ENCODE measurements around the gene NOTCH2. TPM values are rescaled to one million over a fixed set of nuclear protein-coding genes. Genes with fewer than 3 reads are reported as not detected.
A peak's percentile ranks its signal among the peaks of the same experiment; 100 is the strongest.
"Not testable (repeated sequence)": the region's sequence is repeated elsewhere in the genome, so short reads cannot be mapped to it uniquely, and the experiment has no call there.

Gene NOTCH2
- total RNA-seq, 2 donors from 2014 or later, result 115 to 179 TPM

- H3K9me3 Mint-ChIP-seq; H3K4me1 Mint-ChIP-seq (ENCODE audit: low read depth in 2 of 2); H3K27me3 Mint-ChIP-seq; H3K4me3 Mint-ChIP-seq; H3K36me3 Mint-ChIP-seq; H3K27ac Mint-ChIP-seq; DNase-seq (ENCODE audit: low spot score); ATAC-seq: not testable (repeated sequence)
These were observed 29.7 kb upstream of the NOTCH2 start for GRCh38 chr1:120098986-120099759.

- not testable (repeated sequence) for H3K36me3 Mint-ChIP-seq; H3K4me3 Mint-ChIP-seq; H3K9me3 Mint-ChIP-seq; H3K4me1 Mint-ChIP-seq (ENCODE audit: low read depth in 2 of 2); DNase-seq (ENCODE audit: low spot score); H3K27me3 Mint-ChIP-seq; H3K27ac Mint-ChIP-seq; ATAC-seq
These were observed 27.6 kb upstream of the NOTCH2 start for GRCh38 chr1:120096981-120097545.

- not testable (repeated sequence) for H3K27me3 Mint-ChIP-seq; ATAC-seq; H3K36me3 Mint-ChIP-seq; H3K4me1 Mint-ChIP-seq (ENCODE audit: low read depth in 2 of 2); H3K4me3 Mint-ChIP-seq; H3K27ac Mint-ChIP-seq; H3K9me3 Mint-ChIP-seq; DNase-seq (ENCODE audit: low spot score)
These were observed 24.2 kb upstream of the NOTCH2 start for GRCh38 chr1:120093548-120094181.

GRCh38 chr1:120092232-120093218 is 23.1 kb upstream of the NOTCH2 start:
- DNase-seq (ENCODE audit: low spot score); H3K27me3 Mint-ChIP-seq; H3K4me1 Mint-ChIP-seq (ENCODE audit: low read depth in 2 of 2); ATAC-seq; H3K9me3 Mint-ChIP-seq; H3K27ac Mint-ChIP-seq; H3K36me3 Mint-ChIP-seq; H3K4me3 Mint-ChIP-seq: not testable (repeated sequence)

- H3K4me3 Mint-ChIP-seq; ATAC-seq; H3K4me1 Mint-ChIP-seq (ENCODE audit: low read depth in 2 of 2); H3K36me3 Mint-ChIP-seq; H3K9me3 Mint-ChIP-seq; DNase-seq (ENCODE audit: low spot score); H3K27ac Mint-ChIP-seq; H3K27me3 Mint-ChIP-seq: not testable (repeated sequence)
These were observed 21.4 kb upstream of the NOTCH2 start for GRCh38 chr1:120090830-120091229.

GRCh38 chr1:120087959-120088358 is 18.5 kb upstream of the NOTCH2 start:
- not testable (repeated sequence) for H3K27me3 Mint-ChIP-seq; H3K27ac Mint-ChIP-seq; DNase-seq (ENCODE audit: low spot score); H3K9me3 Mint-ChIP-seq; H3K36me3 Mint-ChIP-seq; H3K4me1 Mint-ChIP-seq (ENCODE audit: low read depth in 2 of 2)
- ATAC-seq, result peak; percentile 94 to 100
- H3K4me3 Mint-ChIP-seq, result peak overlapping the region; percentile 38

- not testable (repeated sequence) for H3K4me1 Mint-ChIP-seq (ENCODE audit: low read depth in 2 of 2); DNase-seq (ENCODE audit: low spot score); H3K4me3 Mint-ChIP-seq; ATAC-seq; H3K36me3 Mint-ChIP-seq; H3K27ac Mint-ChIP-seq; H3K9me3 Mint-ChIP-seq; H3K27me3 Mint-ChIP-seq
These were observed 405 bp upstream of the NOTCH2 start for GRCh38 chr1:120069920-120070214.

GRCh38 chr1:120068683-120069066 is 787 bp downstream of the NOTCH2 start:
- not testable (repeated sequence) for H3K27me3 Mint-ChIP-seq; H3K36me3 Mint-ChIP-seq; H3K9me3 Mint-ChIP-seq; H3K4me3 Mint-ChIP-seq; ATAC-seq; H3K27ac Mint-ChIP-seq; DNase-seq (ENCODE audit: low spot score); H3K4me1 Mint-ChIP-seq (ENCODE audit: low read depth in 2 of 2)

GRCh38 chr1:120048208-120048607 is 21.3 kb downstream of the NOTCH2 start:
- ATAC-seq; H3K9me3 Mint-ChIP-seq; H3K4me3 Mint-ChIP-seq; H3K27me3 Mint-ChIP-seq; H3K27ac Mint-ChIP-seq; H3K4me1 Mint-ChIP-seq (ENCODE audit: low read depth in 2 of 2); H3K36me3 Mint-ChIP-seq; DNase-seq (ENCODE audit: low spot score): not testable (repeated sequence)

GRCh38 chr1:120041771-120042170 is 27.7 kb downstream of the NOTCH2 start:
- not testable (repeated sequence) for H3K4me3 Mint-ChIP-seq; H3K27me3 Mint-ChIP-seq; H3K4me1 Mint-ChIP-seq (ENCODE audit: low read depth in 2 of 2); H3K36me3 Mint-ChIP-seq; ATAC-seq; H3K27ac Mint-ChIP-seq; DNase-seq (ENCODE audit: low spot score); H3K9me3 Mint-ChIP-seq

- not testable (repeated sequence) for ATAC-seq; H3K9me3 Mint-ChIP-seq; H3K36me3 Mint-ChIP-seq; H3K27me3 Mint-ChIP-seq; H3K4me3 Mint-ChIP-seq; DNase-seq (ENCODE audit: low spot score); H3K4me1 Mint-ChIP-seq (ENCODE audit: low read depth in 2 of 2); H3K27ac Mint-ChIP-seq
These were observed 37.2 kb downstream of the NOTCH2 start for GRCh38 chr1:120032253-120032652.

GRCh38 chr1:120023791-120024190 is 45.7 kb downstream of the NOTCH2 start:
- H3K4me3 Mint-ChIP-seq; ATAC-seq; H3K4me1 Mint-ChIP-seq (ENCODE audit: low read depth in 2 of 2); DNase-seq (ENCODE audit: low spot score); H3K27me3 Mint-ChIP-seq; H3K27ac Mint-ChIP-seq; H3K36me3 Mint-ChIP-seq; H3K9me3 Mint-ChIP-seq: not testable (repeated sequence)

GRCh38 chr1:120014978-120015377 is 54.5 kb downstream of the NOTCH2 start:
- ATAC-seq; DNase-seq (ENCODE audit: low spot score); H3K36me3 Mint-ChIP-seq; H3K4me3 Mint-ChIP-seq; H3K9me3 Mint-ChIP-seq; H3K27ac Mint-ChIP-seq; H3K4me1 Mint-ChIP-seq (ENCODE audit: low read depth in 2 of 2); H3K27me3 Mint-ChIP-seq: not testable (repeated sequence)

- H3K4me3 Mint-ChIP-seq, H3K27me3 Mint-ChIP-seq: not testable (repeated sequence)
These were observed 61.1 kb downstream of the NOTCH2 start for GRCh38 chr1:120008320-120008719.

More at GRCh38 chr1:120008320-120008719, 61.1 kb downstream of the NOTCH2 start:
- DNase-seq (ENCODE audit: low spot score); H3K4me1 Mint-ChIP-seq (ENCODE audit: low read depth in 2 of 2); H3K36me3 Mint-ChIP-seq; H3K9me3 Mint-ChIP-seq; ATAC-seq; H3K27ac Mint-ChIP-seq: not testable (repeated sequence)
